ENCODE results near the gene STK32B.

STK32B gene

GRCh38 chr4:5469151-5469775 lies 418.0 kb downstream of the STK32B start:
- TF ChIP-seq, protein P1, sequence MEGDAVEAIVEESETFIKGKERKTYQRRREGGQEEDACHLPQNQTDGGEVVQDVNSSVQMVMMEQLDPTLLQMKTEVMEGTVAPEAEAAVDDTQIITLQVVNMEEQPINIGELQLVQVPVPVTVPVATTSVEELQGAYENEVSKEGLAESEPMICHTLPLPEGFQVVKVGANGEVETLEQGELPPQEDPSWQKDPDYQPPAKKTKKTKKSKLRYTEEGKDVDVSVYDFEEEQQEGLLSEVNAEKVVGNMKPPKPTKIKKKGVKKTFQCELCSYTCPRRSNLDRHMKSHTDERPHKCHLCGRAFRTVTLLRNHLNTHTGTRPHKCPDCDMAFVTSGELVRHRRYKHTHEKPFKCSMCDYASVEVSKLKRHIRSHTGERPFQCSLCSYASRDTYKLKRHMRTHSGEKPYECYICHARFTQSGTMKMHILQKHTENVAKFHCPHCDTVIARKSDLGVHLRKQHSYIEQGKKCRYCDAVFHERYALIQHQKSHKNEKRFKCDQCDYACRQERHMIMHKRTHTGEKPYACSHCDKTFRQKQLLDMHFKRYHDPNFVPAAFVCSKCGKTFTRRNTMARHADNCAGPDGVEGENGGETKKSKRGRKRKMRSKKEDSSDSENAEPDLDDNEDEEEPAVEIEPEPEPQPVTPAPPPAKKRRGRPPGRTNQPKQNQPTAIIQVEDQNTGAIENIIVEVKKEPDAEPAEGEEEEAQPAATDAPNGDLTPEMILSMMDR (conservative IDR thresholded peaks at IDR 0.05), result no peak
- no peak for TF ChIP-seq ZFX (IDR thresholded peaks at IDR 0.05)

DNA sequence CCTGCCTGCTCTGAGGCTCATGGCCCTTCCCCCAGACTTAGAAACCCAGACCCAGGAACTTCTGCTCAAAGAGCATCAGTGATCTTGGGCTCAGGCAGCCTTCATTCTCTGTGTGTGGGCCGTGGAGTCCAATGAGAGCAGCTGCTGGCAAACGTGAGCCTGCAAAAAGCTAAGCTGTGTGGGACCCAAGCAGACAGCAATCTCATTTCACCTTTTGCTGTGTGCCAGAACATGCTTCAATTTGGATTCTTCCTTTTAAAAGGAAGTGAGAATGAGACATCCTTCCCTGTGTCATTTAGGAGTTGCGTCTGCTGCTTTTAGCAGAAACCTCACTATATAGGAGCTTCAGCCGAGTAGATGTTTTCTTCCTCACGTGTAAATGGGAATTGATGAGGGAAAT lies 418.6 kb downstream of the STK32B start:
- no peak overlapping the region for H3K27ac ChIP-seq
- no peak for TF ChIP-seq ZFX (IDR thresholded peaks at IDR 0.05)
- TF ChIP-seq, protein P1 (conservative IDR thresholded peaks at IDR 0.05), result no peak

More at GRCh38 chr4:5469151-5469775, 418.0 kb downstream of the STK32B start:
- no peak overlapping the region for H3K27ac ChIP-seq

GRCh38 chr4:5470318-5471198 lies 419.3 kb downstream of the STK32B start:
- no peak for TF ChIP-seq ZFX (IDR thresholded peaks at IDR 0.05)
- TF ChIP-seq, protein P1 (conservative IDR thresholded peaks at IDR 0.05), result no peak
- H3K27ac ChIP-seq, result no peak overlapping the region

DNA sequence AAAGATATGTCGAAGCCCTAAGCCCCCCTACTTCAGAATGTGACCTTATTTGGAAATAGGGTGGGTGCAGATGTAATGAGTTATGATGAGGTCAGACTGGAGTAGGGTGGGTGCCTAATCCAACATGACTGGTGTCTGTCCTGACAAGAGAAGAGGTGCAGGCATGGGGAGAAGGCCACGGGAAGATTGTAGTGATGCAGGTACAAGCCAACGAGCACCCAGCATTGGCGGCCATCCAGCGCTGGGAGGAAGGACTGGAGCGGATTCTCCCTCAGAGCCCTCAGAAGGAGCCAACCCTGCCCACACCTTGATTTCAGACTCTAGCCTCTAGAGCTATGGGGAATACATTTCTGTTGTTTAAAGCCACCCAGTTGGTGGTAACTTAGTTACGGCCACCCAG lies 419.9 kb downstream of the STK32B start:
- TF ChIP-seq ZFX (IDR thresholded peaks at IDR 0.05), result no peak
- TF ChIP-seq, protein P1 (conservative IDR thresholded peaks at IDR 0.05), result no peak
- H3K27ac ChIP-seq, result no peak overlapping the region

GRCh38 chr4:5471691-5472090 lies 420.4 kb downstream of the STK32B start:
- no peak overlapping the region for H3K27ac ChIP-seq
- no peak for TF ChIP-seq ZFX (IDR thresholded peaks at IDR 0.05)
- TF ChIP-seq, protein P1 (conservative IDR thresholded peaks at IDR 0.05), result no peak

- no peak overlapping the region for H3K27ac ChIP-seq
- TF ChIP-seq ZFX (IDR thresholded peaks at IDR 0.05), result no peak
- TF ChIP-seq, protein P1 (conservative IDR thresholded peaks at IDR 0.05), result no peak
These were observed 420.9 kb downstream of the STK32B start for GRCh38 chr4:5472160-5472591.

DNA sequence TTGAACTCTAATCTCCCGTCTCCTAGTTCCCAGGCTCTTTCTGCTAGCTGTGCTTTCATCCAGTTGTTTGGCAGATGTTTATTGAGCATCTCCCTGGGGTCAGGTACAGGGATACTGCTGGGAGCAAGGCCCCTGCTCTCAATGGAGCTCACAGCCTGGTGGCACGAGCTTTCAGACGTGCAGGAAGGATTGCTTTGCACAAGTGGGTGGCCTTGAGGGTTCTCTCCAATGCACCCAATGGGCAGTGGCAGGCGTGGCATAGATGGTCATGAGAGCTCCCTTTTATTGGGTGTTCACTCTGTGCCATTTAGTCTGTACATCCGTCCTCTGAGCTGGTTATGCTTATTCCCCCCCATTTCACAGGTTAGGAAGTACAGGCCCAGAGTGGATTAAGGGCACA lies 421.8 kb downstream of the STK32B start:
- TF ChIP-seq, protein P1 (conservative IDR thresholded peaks at IDR 0.05), result no peak
- no peak for TF ChIP-seq ZFX (IDR thresholded peaks at IDR 0.05)
- no peak overlapping the region for H3K27ac ChIP-seq

Measured in C4-2B (cell line).